ENCODE measurements around the gene SLC27A3. TPM values are rescaled to one million over a fixed set of nuclear protein-coding genes. Genes with fewer than 3 reads are reported as not detected.

SLC27A3 gene
- total RNA-seq, 1 experiment from 2014 or later: 42.0 TPM

- H3K9me3 Mint-ChIP-seq: no peaks in the 10 kb centered on the region
- Histone ChIP-seq H2BK12ac (ENCODE audit: insufficient read length, low read depth, low read length) (no peak overlapping the region), H2AK5ac (ENCODE audit: insufficient read length, low read length) (no peak overlapping the region), H3K4me1 (ENCODE audit: insufficient read depth, low read length) (no peaks in the 10 kb centered on the region), H3K9me3 (ENCODE audit: control insufficient read depth, low read depth, low read length) (no peaks in the 10 kb centered on the region), H3K56ac (ENCODE audit: insufficient read length, low read depth, low read length) (no peak overlapping the region), H3K79me2 (ENCODE audit: insufficient read depth, low read length) (no peaks in the 10 kb centered on the region), H4K20me1 (ENCODE audit: control insufficient read depth, insufficient read depth, insufficient read length) (no peaks in the 10 kb centered on the region), H3K79me1 (ENCODE audit: insufficient read depth, low read depth, low read length, poor library complexity, severe bottlenecking) (no peaks in the 10 kb centered on the region), H2AFZ (ENCODE audit: low read length) (no peak overlapping the region), H4K91ac (ENCODE audit: insufficient read length, low read depth, low read length) (no peak overlapping the region), H4K5ac (ENCODE audit: insufficient read length, low read depth, low read length) (no peak overlapping the region), H3K4me2 (ENCODE audit: insufficient read depth, insufficient read length, low read length) (no peak overlapping the region), H3T11ph (ENCODE audit: low read length) (no peak overlapping the region), H3K23ac (ENCODE audit: insufficient read length, low read depth, low read length) (no peak overlapping the region), H3K23me2 (ENCODE audit: insufficient read length, low read depth, low read length, poor library complexity, severe bottlenecking) (no peaks in the 10 kb centered on the region), H3K27ac (ENCODE audit: insufficient read length, low read depth, low read length) (no peak overlapping the region), H3K18ac (ENCODE audit: insufficient read length, low read depth, low read length) (no peak overlapping the region), H2BK5ac (ENCODE audit: insufficient read length, low read length) (no peak overlapping the region), H2BK20ac (ENCODE audit: low read depth, low read length, poor library complexity, severe bottlenecking) (no peak overlapping the region), H2BK15ac (ENCODE audit: low read depth, low read length) (no peak overlapping the region), H3K14ac (ENCODE audit: insufficient read depth, low read length) (no peak overlapping the region), H3K9ac (ENCODE audit: extremely low read depth, insufficient read length, low read length) (no peak overlapping the region), H2BK120ac (ENCODE audit: low read depth, low read length, poor library complexity, severe bottlenecking) (no peak overlapping the region), H4K8ac (replicated peaks; ENCODE audit: insufficient read length, low read depth, low read length) (no peak overlapping the region), H3K27me3 (ENCODE audit: insufficient read depth, low read length) (no peaks in the 10 kb centered on the region), H3K4ac (ENCODE audit: low read depth, low read length) (no peak overlapping the region)
- DNase-seq: no peak
- H3K36me3 Mint-ChIP-seq (ENCODE audit: insufficient read depth in 1 of 3, low read depth in 3 of 3): peaks cover 6 to 26% (median 24%) of the 10 kb centered on the region in 3 experiments
- no peak overlapping the region; a peak in 1 of 7 replicates for H3K27ac Mint-ChIP-seq
- peaks cover 4% of the 10 kb centered on the region for H3K27me3 Mint-ChIP-seq (ENCODE audit: low read depth)
- no peak overlapping the region for H3K4me3 Mint-ChIP-seq
- peaks cover 9 to 11% of the 10 kb centered on the region in 2 experiments; a peak in 3 of 4 replicates for H3K4me1 Mint-ChIP-seq
- TF ChIP-seq, protein P1, sequence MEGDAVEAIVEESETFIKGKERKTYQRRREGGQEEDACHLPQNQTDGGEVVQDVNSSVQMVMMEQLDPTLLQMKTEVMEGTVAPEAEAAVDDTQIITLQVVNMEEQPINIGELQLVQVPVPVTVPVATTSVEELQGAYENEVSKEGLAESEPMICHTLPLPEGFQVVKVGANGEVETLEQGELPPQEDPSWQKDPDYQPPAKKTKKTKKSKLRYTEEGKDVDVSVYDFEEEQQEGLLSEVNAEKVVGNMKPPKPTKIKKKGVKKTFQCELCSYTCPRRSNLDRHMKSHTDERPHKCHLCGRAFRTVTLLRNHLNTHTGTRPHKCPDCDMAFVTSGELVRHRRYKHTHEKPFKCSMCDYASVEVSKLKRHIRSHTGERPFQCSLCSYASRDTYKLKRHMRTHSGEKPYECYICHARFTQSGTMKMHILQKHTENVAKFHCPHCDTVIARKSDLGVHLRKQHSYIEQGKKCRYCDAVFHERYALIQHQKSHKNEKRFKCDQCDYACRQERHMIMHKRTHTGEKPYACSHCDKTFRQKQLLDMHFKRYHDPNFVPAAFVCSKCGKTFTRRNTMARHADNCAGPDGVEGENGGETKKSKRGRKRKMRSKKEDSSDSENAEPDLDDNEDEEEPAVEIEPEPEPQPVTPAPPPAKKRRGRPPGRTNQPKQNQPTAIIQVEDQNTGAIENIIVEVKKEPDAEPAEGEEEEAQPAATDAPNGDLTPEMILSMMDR (conservative IDR thresholded peaks at IDR 0.05): no peak
- no CpG with 5 or more reads among the region's 2 CpGs for WGBS (ENCODE audit: extremely low coverage, insufficient read length, low lambda C conversion rate)
Observed at GRCh38 chr1:153804112-153804511, 28.9 kb downstream of the SLC27A3 start.
